Chondrocyte (in vitro differentiated cells): ENCODE measurements around the gene ANXA11. TPM values are rescaled to one million over a fixed set of nuclear protein-coding genes. Genes with fewer than 3 reads are reported as not detected.
A peak's percentile ranks its signal among the peaks of the same experiment; 100 is the strongest.

Source experiments
- DNase-seq: peaks from one replicate; pipeline ENCODE4 v3.0.0; 2021; ENCODE audit warnings: mixed read lengths, low spot score
- H3K27ac Mint-ChIP-seq: one replicate; pipeline ENCODE4 v1.8.0; 2021; ENCODE audit warnings: mild to moderate bottlenecking, moderate library complexity, mixed read lengths; ENCODE audit not compliant: unreplicated experiment
- H3K27me3 Mint-ChIP-seq: 2 replicates; pipeline ENCODE4 v1.8.0; 2021; ENCODE audit warnings: low read depth, mixed read lengths
- H3K36me3 Mint-ChIP-seq: 2 replicates; pipeline ENCODE4 v1.8.0; 2021; ENCODE audit warnings: low read depth, mixed read lengths
- H3K4me1 Mint-ChIP-seq: 2 replicates; pipeline ENCODE4 v1.8.0; 2021; ENCODE audit warnings: low read depth, mild to moderate bottlenecking, mixed read lengths
- H3K4me3 Mint-ChIP-seq: one replicate; pipeline ENCODE4 v1.8.0; 2021; ENCODE audit warnings: mild to moderate bottlenecking, moderate library complexity, mixed read lengths; ENCODE audit not compliant: unreplicated experiment
- H3K9me3 Mint-ChIP-seq: 2 replicates; pipeline ENCODE4 v1.8.0; 2021; ENCODE audit warnings: low read depth, mixed read lengths
- total RNA-seq: library from RNA; stranded (reverse); gene quantifications from 3 replicates; pipeline ENCODE4 v1.2.1, GENCODE V29; 2021
- TF ChIP-seq, protein P1 (sequence below): fragments of 200-600 bp; sonication (generic); IDR thresholded peaks from 2 replicates; pipeline ENCODE4 v1.5.0; 2021; ENCODE audit warnings: antibody characterized with exemption, mild to moderate bottlenecking, moderate library complexity

The ANXA11 gene
- total RNA-seq, 1 donor from 2014 or later: 139 TPM

- Mint-ChIP-seq H3K36me3 (peaks cover 2% of the 10 kb centered on the region), H3K4me1 (peaks cover 87% of the 10 kb centered on the region), H3K27me3 (no peaks in the 10 kb centered on the region), H3K27ac (peak overlapping the region; percentile 80), H3K4me3 (no peak overlapping the region), H3K9me3 (no peaks in the 10 kb centered on the region)
- DNase-seq: no peak
- TF ChIP-seq, protein P1, sequence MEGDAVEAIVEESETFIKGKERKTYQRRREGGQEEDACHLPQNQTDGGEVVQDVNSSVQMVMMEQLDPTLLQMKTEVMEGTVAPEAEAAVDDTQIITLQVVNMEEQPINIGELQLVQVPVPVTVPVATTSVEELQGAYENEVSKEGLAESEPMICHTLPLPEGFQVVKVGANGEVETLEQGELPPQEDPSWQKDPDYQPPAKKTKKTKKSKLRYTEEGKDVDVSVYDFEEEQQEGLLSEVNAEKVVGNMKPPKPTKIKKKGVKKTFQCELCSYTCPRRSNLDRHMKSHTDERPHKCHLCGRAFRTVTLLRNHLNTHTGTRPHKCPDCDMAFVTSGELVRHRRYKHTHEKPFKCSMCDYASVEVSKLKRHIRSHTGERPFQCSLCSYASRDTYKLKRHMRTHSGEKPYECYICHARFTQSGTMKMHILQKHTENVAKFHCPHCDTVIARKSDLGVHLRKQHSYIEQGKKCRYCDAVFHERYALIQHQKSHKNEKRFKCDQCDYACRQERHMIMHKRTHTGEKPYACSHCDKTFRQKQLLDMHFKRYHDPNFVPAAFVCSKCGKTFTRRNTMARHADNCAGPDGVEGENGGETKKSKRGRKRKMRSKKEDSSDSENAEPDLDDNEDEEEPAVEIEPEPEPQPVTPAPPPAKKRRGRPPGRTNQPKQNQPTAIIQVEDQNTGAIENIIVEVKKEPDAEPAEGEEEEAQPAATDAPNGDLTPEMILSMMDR: no peak
Measured at GRCh38 chr10:80200687-80201086, 4.7 kb downstream of the ANXA11 start.

DNA sequence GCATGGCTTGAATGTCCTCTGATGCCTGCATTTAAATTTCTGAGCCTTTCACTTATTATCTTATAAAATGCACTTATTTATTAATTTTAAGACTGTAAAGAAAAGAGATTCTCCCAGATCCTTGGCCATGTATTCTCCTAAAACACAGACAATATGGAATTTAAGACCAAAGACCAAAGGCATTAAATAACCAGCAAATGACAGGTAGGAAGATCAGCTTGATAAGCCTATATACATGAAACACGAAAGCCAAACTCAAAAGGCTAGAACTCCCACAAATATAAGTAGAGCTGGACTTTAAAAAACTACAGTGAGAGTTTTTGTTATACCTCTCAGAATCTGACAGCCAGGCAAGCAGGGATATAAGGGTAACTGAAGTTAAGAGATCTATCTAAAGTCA is 5.1 kb downstream of the ANXA11 start:
- Mint-ChIP-seq H3K27me3 (no peaks in the 10 kb centered on the region), H3K27ac (peak overlapping the region; percentile 90), H3K36me3 (peaks cover 2% of the 10 kb centered on the region), H3K4me1 (peaks cover 88% of the 10 kb centered on the region), H3K9me3 (no peaks in the 10 kb centered on the region), H3K4me3 (no peak overlapping the region)
- no peak for DNase-seq
- TF ChIP-seq, protein P1: no peak

- Mint-ChIP-seq H3K4me1 (peaks cover 88% of the 10 kb centered on the region), H3K27ac (peak overlapping the region; percentile 90), H3K27me3 (no peaks in the 10 kb centered on the region), H3K36me3 (peaks cover 2% of the 10 kb centered on the region), H3K4me3 (peak overlapping the region; percentile 29), H3K9me3 (no peaks in the 10 kb centered on the region)
- TF ChIP-seq, protein P1: peak; percentile 50
- DNase-seq: no peak
Measured at GRCh38 chr10:80199828-80200227, 5.5 kb downstream of the ANXA11 start.

DNA sequence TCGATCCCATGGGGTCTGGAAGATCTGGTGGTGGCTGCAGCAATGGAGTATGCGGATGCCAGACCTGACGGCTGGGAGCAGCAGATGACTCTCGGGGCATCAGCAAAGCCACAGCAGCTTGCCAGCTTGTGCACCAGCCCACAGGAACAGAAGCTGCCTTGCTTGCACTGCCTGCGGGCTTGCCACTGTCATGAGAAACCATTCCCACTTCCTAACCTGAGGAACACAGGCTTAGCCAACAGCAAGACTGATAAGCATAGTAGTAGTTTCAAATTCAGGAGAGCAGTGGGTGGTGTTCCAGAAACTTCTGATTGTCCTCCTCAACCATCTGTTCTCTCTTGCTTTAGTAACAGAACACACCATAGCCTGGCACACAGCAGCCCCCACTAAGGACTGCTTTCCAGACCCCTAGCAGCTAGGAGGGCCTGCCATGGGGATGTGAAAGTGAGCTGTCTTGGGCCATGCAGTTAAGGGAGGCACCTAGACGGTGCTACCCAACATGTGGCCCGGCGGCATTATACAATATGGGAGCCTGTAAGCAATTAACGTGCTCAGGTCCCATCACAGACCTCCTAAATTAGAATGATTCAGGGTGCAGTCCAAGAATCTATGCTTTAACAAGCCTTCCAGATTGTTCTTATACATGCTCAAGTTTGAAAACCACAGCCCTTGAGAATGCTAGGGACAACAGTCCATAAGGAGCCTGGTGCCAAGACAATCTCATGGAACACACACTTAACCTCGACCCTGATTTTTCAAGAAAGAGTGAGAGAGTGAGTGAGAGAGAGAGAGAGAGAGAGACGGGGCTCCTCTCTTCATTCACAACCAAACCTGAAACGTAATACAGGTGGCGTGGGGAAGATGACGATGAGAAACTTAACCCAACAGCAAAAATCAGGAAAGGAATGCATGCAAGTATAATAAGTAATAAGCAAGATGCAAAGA is 7.1 kb downstream of the ANXA11 start:
- H3K27me3 Mint-ChIP-seq: no peaks in the 10 kb centered on the region
- H3K36me3 Mint-ChIP-seq: peaks cover 2% of the 10 kb centered on the region
- H3K4me1 Mint-ChIP-seq: peaks cover 84% of the 10 kb centered on the region

DNA sequence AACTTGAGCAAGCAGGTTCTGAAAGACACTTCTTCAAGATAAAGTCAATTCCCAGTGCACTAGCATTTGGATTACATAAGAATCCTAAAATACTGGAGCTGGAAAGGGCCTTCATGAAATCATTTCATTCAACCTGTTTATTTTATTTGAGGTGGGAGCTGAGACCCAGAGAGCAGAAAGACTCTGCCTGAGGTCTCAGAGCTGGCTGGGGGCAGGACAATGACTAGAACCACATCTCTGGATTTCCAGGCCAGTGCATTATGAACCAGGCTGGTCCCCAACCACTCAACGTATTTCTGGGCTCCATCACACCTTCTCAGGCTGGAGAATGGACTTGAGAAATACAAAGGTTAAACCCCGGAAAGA is 8.4 kb downstream of the ANXA11 start:
- H3K4me3 Mint-ChIP-seq: no peak overlapping the region
- no peak overlapping the region for H3K27ac Mint-ChIP-seq
- TF ChIP-seq, protein P1: no peak
- H3K9me3 Mint-ChIP-seq: peaks cover 11% of the 10 kb centered on the region
- H3K27me3 Mint-ChIP-seq: no peaks in the 10 kb centered on the region
- DNase-seq: no peak
- peaks cover 8% of the 10 kb centered on the region for H3K36me3 Mint-ChIP-seq
- peaks cover 71% of the 10 kb centered on the region for H3K4me1 Mint-ChIP-seq

More for the DNA sequence above, 7.1 kb downstream of the ANXA11 start:
- TF ChIP-seq, protein P1: no peak
- H3K4me3 Mint-ChIP-seq: no peak overlapping the region
- H3K27ac Mint-ChIP-seq: peak overlapping the region; percentile 81
- DNase-seq: no peak
- no peaks in the 10 kb centered on the region for H3K9me3 Mint-ChIP-seq
